Prostate gland (tissue), 2 donors: ENCODE measurements around the gene MCUR1.

Experiments used
- POLR2AphosphoS5 ChIP-seq: sonication (generic); formaldehyde crosslinking; IDR thresholded peaks from one replicate; pipeline ENCODE4 v1.6.1; 2017; ENCODE audit warnings: antibody characterized with exemption
- TF ChIP-seq, protein P1 (sequence below), 4 experiments: fragments of 200-600 bp in 2 of 4; fragments of 450-650 bp in 2 of 4; sonication (generic) in 2 of 4; IDR thresholded peaks; 1 replicate in 3 of 4; 2 replicates in 1 of 4; pipeline ENCODE4 v1.5.1; 2016 to 2019; ENCODE audit warnings: antibody characterized with exemption in 4 of 4, mild to moderate bottlenecking in 2 of 4, moderate library complexity in 2 of 4

DNA sequence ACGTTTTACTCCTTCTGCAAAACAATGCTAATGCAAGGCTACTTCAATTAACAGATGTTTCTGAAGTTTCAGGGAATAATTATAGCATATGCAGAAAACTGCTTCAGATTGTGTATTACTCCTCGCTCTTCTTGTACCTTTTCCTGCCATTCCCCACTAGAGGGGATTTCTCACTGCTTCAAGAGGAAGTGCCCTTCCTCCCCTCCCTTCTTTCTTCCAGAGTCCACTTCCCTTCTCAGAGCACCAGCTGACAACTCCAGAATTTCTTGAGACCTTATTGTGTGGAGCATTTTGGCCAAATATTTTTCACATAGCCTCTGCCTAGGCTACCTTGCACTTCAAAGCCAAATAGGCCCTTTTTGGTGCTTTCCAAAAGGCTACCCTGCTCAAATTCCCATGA lies 12.7 kb upstream of the MCUR1 start:
- TF ChIP-seq, protein P1, sequence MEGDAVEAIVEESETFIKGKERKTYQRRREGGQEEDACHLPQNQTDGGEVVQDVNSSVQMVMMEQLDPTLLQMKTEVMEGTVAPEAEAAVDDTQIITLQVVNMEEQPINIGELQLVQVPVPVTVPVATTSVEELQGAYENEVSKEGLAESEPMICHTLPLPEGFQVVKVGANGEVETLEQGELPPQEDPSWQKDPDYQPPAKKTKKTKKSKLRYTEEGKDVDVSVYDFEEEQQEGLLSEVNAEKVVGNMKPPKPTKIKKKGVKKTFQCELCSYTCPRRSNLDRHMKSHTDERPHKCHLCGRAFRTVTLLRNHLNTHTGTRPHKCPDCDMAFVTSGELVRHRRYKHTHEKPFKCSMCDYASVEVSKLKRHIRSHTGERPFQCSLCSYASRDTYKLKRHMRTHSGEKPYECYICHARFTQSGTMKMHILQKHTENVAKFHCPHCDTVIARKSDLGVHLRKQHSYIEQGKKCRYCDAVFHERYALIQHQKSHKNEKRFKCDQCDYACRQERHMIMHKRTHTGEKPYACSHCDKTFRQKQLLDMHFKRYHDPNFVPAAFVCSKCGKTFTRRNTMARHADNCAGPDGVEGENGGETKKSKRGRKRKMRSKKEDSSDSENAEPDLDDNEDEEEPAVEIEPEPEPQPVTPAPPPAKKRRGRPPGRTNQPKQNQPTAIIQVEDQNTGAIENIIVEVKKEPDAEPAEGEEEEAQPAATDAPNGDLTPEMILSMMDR (IDR thresholded peaks at IDR 0.05), result no peak
- TF ChIP-seq POLR2AphosphoS5, result no peak
